GM12864 (cell line): ENCODE measurements around the gene CPAMD8.

Experiments used
- DNase-seq: peaks from one replicate; pipeline ENCODE4 v3.0.0-alpha.2; 2011; ENCODE audit warnings: low read depth
- H3K4me3 ChIP-seq: 2 replicates; pipeline ENCODE4 v1.5.1; 2011; ENCODE audit warnings: mild to moderate bottlenecking, low read depth, low read length, control low read depth
- TF ChIP-seq, protein P1 (sequence below): IDR thresholded peaks from 2 replicates; pipeline ENCODE4 v1.5.1; 2011; ENCODE audit warnings: low read depth, mild to moderate bottlenecking, moderate library complexity, low read length, control low read depth, inconsistent platforms; ENCODE audit errors: missing control alignments

CPAMD8 gene

DNA sequence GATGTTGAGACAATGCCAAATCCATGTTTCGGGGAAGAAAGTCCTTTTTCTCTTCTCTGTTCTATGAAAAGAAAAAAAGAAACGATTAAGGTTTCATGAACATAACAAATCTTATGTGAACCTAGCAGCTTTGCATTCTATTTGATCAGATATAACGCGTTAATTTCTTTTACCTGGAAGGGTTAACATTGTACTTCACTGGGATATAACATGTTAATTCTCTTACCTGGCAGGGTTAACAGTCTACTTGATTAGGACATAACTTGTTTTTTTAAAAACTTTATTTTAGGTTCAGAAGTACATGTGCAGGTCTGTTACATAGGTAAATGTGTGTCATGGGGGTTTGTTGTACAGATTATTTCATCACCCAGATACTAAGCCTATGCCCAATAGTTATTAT is 68.8 kb downstream of the CPAMD8 start:
- no peak for DNase-seq
- no peak overlapping the region for H3K4me3 ChIP-seq
- TF ChIP-seq, protein P1, sequence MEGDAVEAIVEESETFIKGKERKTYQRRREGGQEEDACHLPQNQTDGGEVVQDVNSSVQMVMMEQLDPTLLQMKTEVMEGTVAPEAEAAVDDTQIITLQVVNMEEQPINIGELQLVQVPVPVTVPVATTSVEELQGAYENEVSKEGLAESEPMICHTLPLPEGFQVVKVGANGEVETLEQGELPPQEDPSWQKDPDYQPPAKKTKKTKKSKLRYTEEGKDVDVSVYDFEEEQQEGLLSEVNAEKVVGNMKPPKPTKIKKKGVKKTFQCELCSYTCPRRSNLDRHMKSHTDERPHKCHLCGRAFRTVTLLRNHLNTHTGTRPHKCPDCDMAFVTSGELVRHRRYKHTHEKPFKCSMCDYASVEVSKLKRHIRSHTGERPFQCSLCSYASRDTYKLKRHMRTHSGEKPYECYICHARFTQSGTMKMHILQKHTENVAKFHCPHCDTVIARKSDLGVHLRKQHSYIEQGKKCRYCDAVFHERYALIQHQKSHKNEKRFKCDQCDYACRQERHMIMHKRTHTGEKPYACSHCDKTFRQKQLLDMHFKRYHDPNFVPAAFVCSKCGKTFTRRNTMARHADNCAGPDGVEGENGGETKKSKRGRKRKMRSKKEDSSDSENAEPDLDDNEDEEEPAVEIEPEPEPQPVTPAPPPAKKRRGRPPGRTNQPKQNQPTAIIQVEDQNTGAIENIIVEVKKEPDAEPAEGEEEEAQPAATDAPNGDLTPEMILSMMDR: no peak

DNA sequence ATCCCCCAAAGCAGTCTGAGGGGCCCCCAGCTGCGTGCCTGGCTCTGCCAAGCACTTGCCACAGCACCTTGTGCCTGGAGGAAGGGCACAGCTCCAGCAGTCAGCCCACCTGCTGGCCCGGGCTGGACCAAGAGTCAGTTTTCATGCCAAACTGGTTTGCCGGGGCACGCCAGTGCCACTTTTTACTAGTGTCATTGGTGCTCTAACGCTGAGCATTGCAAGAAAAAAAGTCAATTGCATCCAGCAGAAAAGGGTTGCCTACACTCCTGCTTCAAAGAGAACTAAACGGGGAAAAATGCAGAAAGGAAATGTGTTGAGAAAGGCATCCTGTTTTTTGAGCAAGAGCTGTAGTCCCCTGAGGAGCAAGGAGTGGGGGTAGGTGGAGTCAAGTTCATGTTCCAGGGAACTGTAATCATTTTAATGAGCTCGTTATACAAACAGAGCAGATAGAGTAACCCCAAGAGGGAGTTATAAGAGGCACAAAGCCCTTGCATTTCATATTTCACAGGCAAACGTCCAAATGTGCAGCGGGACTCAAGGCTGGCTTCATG is 69.4 kb downstream of the CPAMD8 start:
- TF ChIP-seq, protein P1: no peak
- DNase-seq: no peak
- no peak overlapping the region for H3K4me3 ChIP-seq

DNA sequence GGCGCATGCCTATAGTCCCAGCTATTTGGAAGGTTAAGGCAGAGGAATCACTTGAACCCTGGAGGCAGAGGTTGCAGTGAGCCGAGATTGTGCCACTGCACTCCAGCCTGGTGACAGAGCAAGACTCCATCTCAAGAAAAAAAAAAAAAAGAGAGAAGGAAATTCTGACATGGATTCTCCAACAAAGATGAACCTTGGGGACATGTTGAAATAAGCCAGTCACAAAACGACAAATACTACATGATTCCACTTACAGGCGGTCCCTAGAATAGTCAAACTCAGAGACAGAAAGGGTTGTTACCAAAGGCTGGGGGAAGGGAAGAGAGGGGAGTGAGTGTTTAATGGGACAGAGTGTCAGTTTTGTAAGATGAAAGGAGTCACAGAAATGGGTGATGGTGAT is 71.4 kb downstream of the CPAMD8 start:
- no peak overlapping the region for H3K4me3 ChIP-seq
- no peak for DNase-seq
- TF ChIP-seq, protein P1: no peak

DNA sequence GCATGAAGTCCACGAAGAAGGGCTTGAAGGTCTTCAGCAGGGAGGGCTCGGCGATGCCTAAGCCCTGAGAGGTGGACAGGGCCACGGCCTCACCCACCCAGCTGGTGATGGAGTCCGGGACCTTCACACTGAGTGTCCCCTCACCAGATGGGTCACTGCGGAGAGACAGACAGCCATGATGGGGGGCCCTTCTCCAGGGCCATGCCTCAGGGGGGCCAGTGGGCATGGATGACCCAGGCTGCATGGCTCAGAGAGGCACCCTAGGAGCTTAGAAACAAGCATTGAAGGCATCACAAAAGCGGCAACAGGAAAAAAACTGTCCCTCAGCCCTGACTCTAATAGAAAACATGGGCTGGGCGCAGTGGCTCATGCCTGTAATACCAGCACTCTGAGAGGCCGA is 74.6 kb downstream of the CPAMD8 start:
- no peak overlapping the region for H3K4me3 ChIP-seq
- no peak for DNase-seq
- TF ChIP-seq, protein P1: no peak

DNA sequence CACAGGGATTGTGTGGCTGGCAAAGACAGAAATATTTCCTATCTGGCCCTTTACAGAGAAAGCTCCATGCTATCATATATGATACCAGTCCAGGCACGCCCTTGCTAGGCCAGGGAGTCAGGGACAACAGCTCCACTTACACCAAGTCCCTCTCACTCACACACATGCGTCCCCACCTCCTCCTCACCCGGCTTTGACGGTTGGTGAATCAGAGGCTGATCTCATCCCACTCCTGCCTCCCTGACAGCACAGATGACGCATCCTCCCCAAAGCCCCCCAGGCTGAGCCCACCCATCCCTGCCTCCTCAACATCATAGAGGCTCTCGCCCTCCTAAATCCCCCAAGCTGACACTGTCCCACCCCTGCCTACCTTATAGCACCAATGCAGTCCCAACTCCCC is 75.1 kb downstream of the CPAMD8 start:
- H3K4me3 ChIP-seq: no peak overlapping the region
- TF ChIP-seq, protein P1: no peak
- no peak for DNase-seq

DNA sequence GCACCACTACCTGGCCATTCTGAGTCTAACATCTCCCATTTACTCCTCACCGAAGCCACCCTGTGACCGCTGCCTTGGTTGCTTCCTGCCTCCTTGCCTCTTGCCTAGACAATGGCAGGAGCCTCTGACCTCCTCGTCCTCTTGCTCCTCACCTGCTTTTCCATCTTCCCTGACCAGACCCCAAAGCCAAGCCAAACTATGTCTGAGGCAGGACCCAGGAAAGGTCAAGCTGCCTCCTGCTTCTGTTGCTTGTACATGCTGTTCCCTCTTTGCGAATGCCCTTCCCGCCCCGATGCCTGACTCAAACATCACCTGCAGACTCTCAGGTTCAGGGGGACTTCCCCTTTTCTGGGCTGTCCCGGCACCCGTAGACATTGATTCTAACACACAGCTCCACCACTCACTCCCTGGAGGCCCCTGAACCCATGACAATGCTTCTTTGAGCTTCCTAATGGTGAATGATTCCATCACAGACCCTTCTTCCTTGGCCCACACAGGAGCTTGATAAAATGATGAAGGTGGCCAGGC is 77.0 kb downstream of the CPAMD8 start:
- TF ChIP-seq, protein P1: no peak
- no peak for DNase-seq
- no peak overlapping the region for H3K4me3 ChIP-seq
